Measurements from ENCODE around the gene SPSB4. TPM values are rescaled to one million over a fixed set of nuclear protein-coding genes. Genes with fewer than 3 reads are reported as not detected.

Gene SPSB4
- total RNA-seq, 4 donors from 2014 or later: 0.14 TPM; not detected in 3

DNA sequence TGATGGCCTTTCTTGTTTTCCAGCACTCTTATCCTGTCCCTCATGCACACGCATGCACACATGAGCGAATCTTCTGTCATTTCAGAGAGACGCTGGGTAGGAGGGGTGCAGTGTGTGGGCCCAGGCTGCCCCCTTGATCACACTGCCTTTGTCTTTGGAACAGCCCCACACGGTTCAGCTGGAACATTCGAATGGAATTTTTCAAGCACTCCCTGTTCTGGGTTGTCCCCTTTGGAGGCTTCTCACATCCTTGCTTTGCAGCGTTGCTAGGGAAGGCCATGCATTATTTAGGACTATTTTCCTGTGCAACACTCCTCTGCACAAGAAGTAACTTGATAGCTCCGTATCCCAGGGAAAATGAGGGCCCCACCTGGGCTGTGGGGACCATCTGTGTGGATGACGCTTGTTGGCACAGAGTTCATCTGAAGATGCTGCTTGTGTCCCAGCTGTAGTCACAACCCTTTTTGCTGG, 78.4 kb downstream of the SPSB4 start:
- Histone ChIP-seq H3K4me1 (no peaks in the 10 kb centered on the region), H3K27me3 (no peaks in the 10 kb centered on the region), H3K9me3 (no peaks in the 10 kb centered on the region), H3K27ac (no peak overlapping the region), H3K4me3 (no peak overlapping the region), H3K36me3 (no peaks in the 10 kb centered on the region)
- 76 to 83% methylated on average over 7 to 8 of the region's 8 CpGs for WGBS, 2 donors (ENCODE audit: low coverage in 1 of 2)
- TF ChIP-seq POLR2AphosphoS5 (IDR thresholded peaks at IDR 0.05): no peak
- no peak for TF ChIP-seq POLR2A (IDR thresholded peaks at IDR 0.05)
- in situ Hi-C loops (cut with MboI; ENCODE audit: low pct_ligation_motif_present in 1 of 4, low pct_unique_long_range_greater_than_20kb in 1 of 4, low sequenced_read_pairs in 3 of 4): no loop called here
- intact Hi-C loops (cut with DNase I; ENCODE audit: low total_unique reads): no loop called here
- DNase-seq: no peak

DNA sequence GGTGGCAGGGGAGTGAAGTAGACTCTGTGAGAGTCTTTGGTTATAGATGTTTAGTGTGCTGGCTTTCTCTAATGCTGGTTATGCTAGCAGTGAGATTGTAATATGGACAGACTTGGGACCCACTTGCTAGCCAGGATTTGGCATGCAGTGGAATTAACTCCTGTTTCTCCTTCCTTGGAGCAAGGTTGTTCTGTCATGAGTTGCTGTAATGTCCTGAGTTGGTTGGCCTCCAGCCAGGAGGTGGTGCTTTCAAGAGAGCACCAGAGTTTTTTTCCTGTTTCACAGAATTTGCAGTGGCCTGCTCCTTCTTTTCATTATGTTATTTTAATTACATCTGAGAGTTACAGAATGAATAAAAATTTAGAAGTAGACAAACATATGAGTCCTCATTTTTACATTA, 92.4 kb downstream of the SPSB4 start:
- Histone ChIP-seq H3K27me3 (no peaks in the 10 kb centered on the region), H3K36me3 (no peaks in the 10 kb centered on the region), H3K4me1 (no peaks in the 10 kb centered on the region), H3K27ac (no peak overlapping the region), H3K4me3 (no peak overlapping the region), H3K9me3 (no peaks in the 10 kb centered on the region)
- no peak for DNase-seq
- in situ Hi-C loops (cut with MboI; ENCODE audit: low pct_ligation_motif_present in 1 of 4, low pct_unique_long_range_greater_than_20kb in 1 of 4, low sequenced_read_pairs in 3 of 4): no loop called here
- TF ChIP-seq POLR2AphosphoS5 (IDR thresholded peaks at IDR 0.05) (no peak), EP300 (IDR thresholded peaks at IDR 0.05; ENCODE audit: low read depth) (no peak), POLR2A (IDR thresholded peaks at IDR 0.05) (no peak)
- TF ChIP-seq, protein P1, sequence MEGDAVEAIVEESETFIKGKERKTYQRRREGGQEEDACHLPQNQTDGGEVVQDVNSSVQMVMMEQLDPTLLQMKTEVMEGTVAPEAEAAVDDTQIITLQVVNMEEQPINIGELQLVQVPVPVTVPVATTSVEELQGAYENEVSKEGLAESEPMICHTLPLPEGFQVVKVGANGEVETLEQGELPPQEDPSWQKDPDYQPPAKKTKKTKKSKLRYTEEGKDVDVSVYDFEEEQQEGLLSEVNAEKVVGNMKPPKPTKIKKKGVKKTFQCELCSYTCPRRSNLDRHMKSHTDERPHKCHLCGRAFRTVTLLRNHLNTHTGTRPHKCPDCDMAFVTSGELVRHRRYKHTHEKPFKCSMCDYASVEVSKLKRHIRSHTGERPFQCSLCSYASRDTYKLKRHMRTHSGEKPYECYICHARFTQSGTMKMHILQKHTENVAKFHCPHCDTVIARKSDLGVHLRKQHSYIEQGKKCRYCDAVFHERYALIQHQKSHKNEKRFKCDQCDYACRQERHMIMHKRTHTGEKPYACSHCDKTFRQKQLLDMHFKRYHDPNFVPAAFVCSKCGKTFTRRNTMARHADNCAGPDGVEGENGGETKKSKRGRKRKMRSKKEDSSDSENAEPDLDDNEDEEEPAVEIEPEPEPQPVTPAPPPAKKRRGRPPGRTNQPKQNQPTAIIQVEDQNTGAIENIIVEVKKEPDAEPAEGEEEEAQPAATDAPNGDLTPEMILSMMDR (IDR thresholded peaks at IDR 0.05): no peak
- intact Hi-C loops (cut with DNase I; ENCODE audit: low total_unique reads): no loop called here

DNA sequence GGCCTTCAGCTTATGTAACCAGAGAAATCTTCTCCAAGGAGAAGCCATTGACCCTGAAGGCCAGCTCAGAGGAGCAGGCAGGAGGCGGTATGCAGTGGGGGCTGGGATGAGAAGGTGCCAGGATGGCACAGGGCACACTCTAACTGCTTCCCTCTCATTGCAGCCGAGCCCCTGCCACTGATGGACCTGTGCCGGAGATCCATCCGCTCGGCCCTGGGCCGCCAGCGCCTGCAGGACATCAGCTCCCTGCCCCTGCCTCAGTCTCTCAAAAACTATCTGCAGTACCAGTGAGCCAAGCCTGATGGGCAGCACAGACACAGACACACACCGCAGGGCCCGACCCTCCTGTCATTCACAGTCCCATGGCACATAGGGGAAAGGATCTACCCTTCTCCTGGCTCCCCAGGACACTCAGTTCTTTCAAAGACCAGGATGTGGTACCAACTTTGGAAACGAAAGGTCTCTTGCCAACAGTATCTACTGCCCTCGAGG, 95.9 kb downstream of the SPSB4 start:
- DNase-seq: no peak
- Histone ChIP-seq H3K27ac (no peak overlapping the region), H3K36me3 (no peaks in the 10 kb centered on the region), H3K4me1 (no peaks in the 10 kb centered on the region), H3K4me3 (no peak overlapping the region), H3K9me3 (no peaks in the 10 kb centered on the region), H3K27me3 (no peaks in the 10 kb centered on the region)
- intact Hi-C loops (cut with DNase I; ENCODE audit: low total_unique reads): no loop called here
- in situ Hi-C loops (cut with MboI; ENCODE audit: low pct_ligation_motif_present in 1 of 4, low pct_unique_long_range_greater_than_20kb in 1 of 4, low sequenced_read_pairs in 3 of 4): no loop called here
- 50 to 80% methylated on average over 1 to 11 of the region's 11 CpGs for whole genome bisulfite sequencing, 2 donors (ENCODE audit: low coverage in 1 of 2)
- TF ChIP-seq POLR2AphosphoS5 (IDR thresholded peaks at IDR 0.05) (no peak), EP300 (IDR thresholded peaks at IDR 0.05; ENCODE audit: low read depth) (no peak), POLR2A (IDR thresholded peaks at IDR 0.05) (no peak)
- TF ChIP-seq, protein P1 (IDR thresholded peaks at IDR 0.05): no peak

DNA sequence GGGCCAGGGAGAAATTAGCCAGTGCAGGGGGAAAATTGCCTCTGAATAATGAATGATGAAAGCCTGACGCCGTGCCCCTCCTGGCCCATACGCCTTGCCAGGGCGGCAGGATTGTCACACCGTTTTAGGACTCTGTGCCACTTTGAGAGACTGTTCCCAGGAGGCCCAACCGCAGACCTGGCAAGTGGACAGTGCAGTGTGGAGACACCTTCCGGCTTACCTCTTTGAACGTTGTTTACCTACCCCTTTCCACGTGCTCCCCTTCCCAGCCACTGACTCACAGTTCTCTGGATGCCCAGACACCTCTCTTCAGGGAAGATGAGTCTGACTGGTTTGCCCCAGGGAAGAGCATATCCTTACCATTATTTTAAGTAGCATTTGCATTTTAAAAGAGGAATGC, 96.5 kb downstream of the SPSB4 start:
- 75 to 76% methylated on average over 2 to 9 of the region's 9 CpGs for WGBS, 2 donors (ENCODE audit: low coverage in 1 of 2)
- TF ChIP-seq POLR2A (IDR thresholded peaks at IDR 0.05) (no peak), EP300 (IDR thresholded peaks at IDR 0.05; ENCODE audit: low read depth) (no peak), POLR2AphosphoS5 (IDR thresholded peaks at IDR 0.05) (no peak)
- TF ChIP-seq, protein P1 (IDR thresholded peaks at IDR 0.05): no peak
- Histone ChIP-seq H3K9me3 (no peaks in the 10 kb centered on the region), H3K27ac (no peak overlapping the region), H3K4me3 (no peak overlapping the region), H3K4me1 (no peaks in the 10 kb centered on the region), H3K36me3 (no peaks in the 10 kb centered on the region), H3K27me3 (no peaks in the 10 kb centered on the region)
- DNase-seq: no peak
- in situ Hi-C loops (cut with MboI; ENCODE audit: low pct_ligation_motif_present in 1 of 4, low pct_unique_long_range_greater_than_20kb in 1 of 4, low sequenced_read_pairs in 3 of 4) (no loop called here), intact Hi-C loops (cut with DNase I; ENCODE audit: low total_unique reads) (no loop called here)

DNA sequence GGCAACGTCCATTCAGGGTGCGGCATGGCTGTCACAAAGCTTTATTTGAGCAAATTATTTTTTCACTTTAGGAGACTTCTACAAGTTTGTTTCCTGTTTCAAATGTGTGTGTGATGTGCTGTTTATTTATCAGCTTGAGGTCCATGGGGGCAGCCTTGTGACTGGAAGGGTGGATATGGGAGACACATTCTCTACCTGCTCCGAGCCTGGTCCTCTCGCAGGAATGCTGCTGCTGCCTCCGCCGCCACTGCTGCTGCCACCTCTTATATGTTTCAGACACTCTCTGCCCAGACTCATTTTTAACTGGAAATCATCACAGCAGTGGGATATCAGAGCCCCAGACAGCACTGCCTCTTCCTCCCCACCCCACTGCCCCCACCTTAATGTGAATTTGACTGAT, 97.0 kb downstream of the SPSB4 start:
- Histone ChIP-seq H3K4me1 (no peaks in the 10 kb centered on the region), H3K27me3 (no peaks in the 10 kb centered on the region), H3K9me3 (no peaks in the 10 kb centered on the region), H3K36me3 (no peaks in the 10 kb centered on the region), H3K27ac (no peak overlapping the region), H3K4me3 (no peak overlapping the region)
- WGBS, 2 donors (ENCODE audit: low coverage in 1 of 2): 84% methylated on average over 6 of the region's 6 CpGs; no CpG with 5 or more reads in 1 of the 2 donors
- no peak for TF ChIP-seq POLR2AphosphoS5 (IDR thresholded peaks at IDR 0.05)
- no peak for TF ChIP-seq POLR2A (IDR thresholded peaks at IDR 0.05)
- TF ChIP-seq, protein P1 (IDR thresholded peaks at IDR 0.05): no peak
- no peak for TF ChIP-seq EP300 (IDR thresholded peaks at IDR 0.05; ENCODE audit: low read depth)
- DNase-seq: no peak
- in situ Hi-C loops (cut with MboI; ENCODE audit: low pct_ligation_motif_present in 1 of 4, low pct_unique_long_range_greater_than_20kb in 1 of 4, low sequenced_read_pairs in 3 of 4) (no loop called here), intact Hi-C loops (cut with DNase I; ENCODE audit: low total_unique reads) (no loop called here)

All from transverse colon (tissue), 4 donors.